Measurements from ENCODE around the gene FXR1. TPM values are rescaled to one million over a fixed set of nuclear protein-coding genes. Genes with fewer than 3 reads are reported as not detected.
"Not testable (repeated sequence)": the region's sequence is repeated elsewhere in the genome, so short reads cannot be mapped to it uniquely, and the experiment has no call there.

The FXR1 gene
- total RNA-seq (2014; rRNA removed; shearing (Covaris generic)): 96.6 and 109 TPM in 2 replicates

DNA sequence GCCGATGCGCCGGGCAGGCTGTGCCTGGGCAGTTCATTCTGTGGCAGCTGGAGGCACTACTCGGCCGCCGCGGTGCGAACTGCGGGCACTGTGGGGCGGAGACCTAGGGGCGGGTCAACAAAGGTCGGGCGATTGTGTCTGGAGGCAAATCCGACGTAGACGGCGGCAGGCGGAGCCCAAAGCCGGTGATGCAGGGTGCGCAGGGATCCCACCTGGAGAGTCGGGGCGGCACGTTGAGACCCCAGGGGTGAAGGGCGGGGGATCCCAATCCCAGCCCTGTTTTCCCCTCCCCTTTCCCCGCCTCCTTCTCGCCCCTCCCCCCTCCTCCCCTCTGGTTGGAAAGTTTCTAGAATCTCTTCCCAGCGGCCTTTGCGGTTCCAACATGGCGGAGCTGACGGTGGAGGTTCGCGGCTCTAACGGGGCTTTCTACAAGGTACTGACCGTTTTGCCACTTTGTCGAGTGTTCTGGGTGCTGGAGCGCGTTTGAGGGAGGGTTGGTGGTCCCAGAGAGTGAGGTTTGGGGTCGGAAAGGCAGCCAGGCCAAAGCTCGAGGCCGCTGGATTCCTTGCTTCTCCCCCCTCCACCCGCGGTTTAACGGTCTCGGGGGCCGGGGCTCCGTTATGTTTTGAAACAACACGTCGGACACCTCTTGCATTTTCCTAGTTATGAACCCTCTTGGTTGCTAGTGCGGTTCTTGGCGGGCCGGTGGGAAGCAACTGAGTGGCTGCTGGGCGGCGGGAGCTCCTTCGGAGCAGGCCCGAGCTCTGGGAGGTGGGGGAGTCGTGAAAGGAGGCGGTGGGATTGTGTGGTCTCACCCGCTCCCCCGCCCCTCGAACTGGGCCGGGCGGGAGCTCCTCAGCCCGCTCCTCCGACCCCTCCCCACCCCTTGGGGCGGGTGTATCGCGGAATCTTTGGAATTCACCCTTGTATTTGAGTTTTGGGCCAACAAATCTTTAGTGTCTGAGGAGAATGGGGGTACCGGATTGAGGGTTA is at the start of gene FXR1:
TSS of gene FXR1 (plus strand) at position 367 of the 993 bp plus-strand sequence. CDS start at position 383, 16 bp downstream.
- peak; percentile 93 for DNase-seq (ENCODE audit: low spot score)

DNA sequence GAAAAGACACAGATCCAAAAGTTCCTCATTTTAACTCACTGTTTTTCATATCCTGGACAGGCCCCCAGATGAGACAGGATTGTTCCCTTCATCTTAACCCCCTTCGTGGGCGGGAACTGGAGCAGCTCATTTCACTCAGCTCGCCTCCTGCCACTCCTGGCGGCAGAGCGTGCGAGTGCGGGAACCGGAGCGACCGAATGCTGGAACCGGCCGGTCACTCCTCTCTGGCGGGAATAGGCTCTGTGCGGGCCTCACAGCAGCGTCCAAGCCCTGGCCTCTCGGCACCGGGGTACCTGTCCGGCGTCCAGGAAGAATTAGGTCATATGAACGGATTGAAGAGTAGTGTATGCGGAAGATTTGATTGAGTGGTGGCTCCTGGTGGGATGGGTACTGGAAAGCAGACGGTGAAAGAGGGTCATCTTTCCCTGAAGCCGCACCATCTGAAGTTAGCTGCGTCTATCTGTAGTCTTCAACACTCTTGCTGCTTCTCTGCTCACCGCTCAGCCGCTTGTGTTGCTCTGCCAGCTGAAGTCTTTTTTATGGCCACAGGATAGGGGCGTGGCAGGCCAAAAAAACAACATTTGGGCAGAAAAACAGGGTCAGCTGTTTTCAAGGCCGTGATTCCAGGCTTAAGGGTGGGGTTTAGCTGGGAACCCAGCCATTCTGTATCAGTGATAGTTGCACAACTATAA is 42.3 kb upstream of the FXR1 start:
- no peak for DNase-seq (ENCODE audit: low spot score)

GRCh38 chr3:180871901-180872300 is 40.6 kb upstream of the FXR1 start:
- DNase-seq (ENCODE audit: low spot score): peak; percentile 53

DNA sequence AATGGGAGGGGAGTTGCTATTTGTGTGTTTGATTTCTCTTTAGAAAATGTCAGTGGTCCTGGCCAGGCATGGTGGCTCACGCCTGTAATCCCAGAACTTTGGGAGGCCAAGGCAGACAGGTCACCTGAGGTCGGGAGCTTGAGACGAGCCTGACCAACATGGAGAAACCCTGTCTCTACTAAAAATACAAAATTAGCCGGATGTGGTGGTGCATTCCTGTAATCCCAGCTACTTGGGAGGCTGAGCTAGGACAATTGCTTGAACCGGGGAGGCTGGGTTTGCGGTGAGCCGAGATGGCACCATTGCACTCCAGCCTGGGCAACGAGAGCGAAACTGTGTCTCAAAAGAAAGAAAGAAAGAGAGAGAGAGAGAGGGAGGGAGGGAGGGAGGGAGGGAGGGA is 40.0 kb upstream of the FXR1 start:
- DNase-seq (ENCODE audit: low spot score): not testable (repeated sequence)

GRCh38 chr3:180875124-180875698 is 37.3 kb upstream of the FXR1 start:
- no peak for DNase-seq (ENCODE audit: low spot score)

DNA sequence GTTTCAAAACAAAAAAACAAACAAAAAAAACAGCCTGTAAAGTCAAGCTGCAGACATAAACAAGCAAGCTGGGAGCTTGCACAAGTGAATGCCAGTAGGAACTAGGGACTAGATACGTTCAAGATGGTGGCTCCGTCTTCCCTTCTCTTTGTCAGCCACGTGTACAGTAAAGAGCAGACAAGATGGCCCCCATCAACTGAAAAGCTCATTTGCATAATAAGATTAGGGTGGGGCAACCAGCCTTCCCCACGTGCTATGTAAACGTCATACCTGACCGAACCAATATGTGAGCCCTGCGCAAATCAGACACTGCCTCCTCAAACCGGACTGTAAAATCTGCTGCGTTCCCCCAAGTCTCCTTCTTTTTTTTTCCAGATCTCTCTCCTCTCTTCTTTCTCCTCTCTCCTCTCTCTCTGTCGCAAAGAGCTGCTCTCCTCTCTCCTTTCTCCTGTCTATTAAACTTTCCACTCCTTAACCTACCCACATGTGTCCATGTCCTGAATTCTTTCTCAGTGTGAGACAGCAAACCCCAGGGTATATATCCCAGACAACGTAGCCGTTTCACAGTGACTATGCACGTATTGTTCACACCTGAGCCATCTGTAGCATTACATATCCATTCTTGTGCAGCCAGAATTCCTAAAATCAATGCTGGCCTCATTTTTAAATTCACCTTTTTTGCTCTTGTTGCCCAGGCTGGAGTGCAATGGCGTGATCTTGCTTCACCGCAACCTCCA is 31.2 kb upstream of the FXR1 start:
- no peak for DNase-seq (ENCODE audit: low spot score)

- no peak for DNase-seq (ENCODE audit: low spot score)
Measured at GRCh38 chr3:180882115-180882514, 30.4 kb upstream of the FXR1 start.

DNA sequence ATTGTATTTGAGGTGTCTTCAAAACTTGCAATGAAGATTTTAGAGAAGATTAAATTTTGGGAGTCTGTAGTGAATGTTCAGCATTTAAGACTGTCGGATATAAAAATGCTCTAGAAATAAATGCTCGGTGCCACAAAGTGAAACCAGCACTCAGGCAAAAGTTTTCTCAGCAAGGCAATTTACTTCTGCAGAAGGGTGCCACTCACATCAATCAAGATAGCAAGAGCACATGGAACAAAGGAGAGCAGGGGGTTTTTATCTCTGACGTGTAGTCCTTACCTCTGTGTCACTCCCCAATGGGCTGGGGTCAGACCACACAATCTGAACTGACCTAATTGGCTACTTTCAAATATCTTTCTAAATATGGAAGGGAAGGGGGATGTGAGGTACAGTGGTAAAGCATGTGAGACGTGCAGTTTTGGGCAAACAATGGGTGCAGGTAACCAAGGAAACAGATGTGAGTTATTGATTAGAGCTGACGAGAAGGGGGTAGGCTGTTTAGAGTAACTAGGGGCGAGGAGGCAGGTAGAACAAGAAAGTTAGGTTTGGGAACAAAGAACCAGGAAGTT is 23.4 kb upstream of the FXR1 start:
- no peak for DNase-seq (ENCODE audit: low spot score)

DNA sequence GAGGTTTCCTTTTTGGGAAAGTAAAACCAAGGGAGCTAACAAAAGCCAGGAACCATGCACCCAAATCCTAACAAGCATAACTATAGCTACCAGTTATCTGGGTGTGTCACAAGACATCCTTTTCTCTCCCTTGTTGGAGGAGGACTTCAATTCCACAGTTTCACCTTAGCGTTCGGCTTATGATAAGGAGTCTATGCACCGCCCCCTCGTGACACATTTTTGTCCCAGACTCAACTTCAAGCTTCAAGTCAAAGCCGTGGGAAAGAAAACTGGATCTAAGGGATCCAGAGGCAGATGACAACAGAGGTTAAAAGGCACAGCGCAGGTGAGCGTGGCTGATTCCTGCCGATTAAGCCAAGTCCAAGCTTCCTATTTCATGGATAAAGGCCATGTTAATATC is 13.9 kb upstream of the FXR1 start:
- DNase-seq (ENCODE audit: low spot score): no peak

GRCh38 chr3:180909369-180910127 is 2.9 kb upstream of the FXR1 start:
- no peak for DNase-seq (ENCODE audit: low spot score)

DNA sequence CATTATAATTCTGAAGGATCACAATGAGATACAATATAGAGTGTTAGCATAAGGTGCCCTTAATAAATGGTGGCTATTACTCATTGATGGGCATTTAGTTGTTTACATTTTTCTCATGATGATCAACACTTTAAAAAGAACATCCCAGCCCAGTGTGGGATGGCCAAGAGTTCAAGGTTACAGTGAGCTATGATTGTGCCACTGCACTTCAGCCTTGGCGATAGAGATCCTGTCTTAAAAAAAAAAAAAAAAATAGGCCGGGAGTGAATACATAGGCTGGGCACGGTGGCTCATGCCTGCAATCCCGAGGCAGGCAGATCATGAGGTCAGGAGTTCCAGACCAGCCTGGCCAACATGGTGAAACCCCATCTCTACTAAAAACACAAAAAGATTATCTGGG is 1.6 kb upstream of the FXR1 start:
- no peak for DNase-seq (ENCODE audit: low spot score)

- no peak for DNase-seq (ENCODE audit: low spot score)
Measured at GRCh38 chr3:180911876-180912303, 580 bp upstream of the FXR1 start.

- DNase-seq (ENCODE audit: low spot score): no peak
Measured at GRCh38 chr3:180913581-180914404, 1.3 kb downstream of the FXR1 start.

- DNase-seq (ENCODE audit: low spot score): no peak
Measured at GRCh38 chr3:180918542-180918941, 6.1 kb downstream of the FXR1 start.

GRCh38 chr3:180922242-180922641 is 9.8 kb downstream of the FXR1 start:
- DNase-seq (ENCODE audit: low spot score): no peak

GRCh38 chr3:180923561-180923960 is 11.1 kb downstream of the FXR1 start:
- no peak for DNase-seq (ENCODE audit: low spot score)

DNA sequence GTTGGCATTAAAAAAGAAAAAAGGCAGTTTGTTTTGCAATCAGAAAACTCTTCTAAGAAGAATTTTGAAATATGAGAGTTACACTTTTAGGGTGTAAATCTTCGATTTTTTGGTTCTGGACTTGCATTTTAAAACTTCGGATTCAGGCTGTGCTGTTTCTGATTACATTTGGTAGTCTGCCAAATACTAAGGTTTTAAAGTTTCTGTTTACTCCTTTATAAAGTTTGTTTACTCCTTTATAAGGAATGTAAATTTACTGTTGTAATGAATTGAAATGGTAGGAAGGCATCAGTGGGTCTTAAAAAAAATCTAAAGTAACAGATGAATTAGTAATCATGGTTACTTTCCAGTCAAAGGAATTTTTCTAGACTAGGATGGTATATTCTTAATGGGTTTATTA is 14.1 kb downstream of the FXR1 start:
- DNase-seq (ENCODE audit: low spot score): no peak

GRCh38 chr3:180929376-180929775 is 16.9 kb downstream of the FXR1 start:
- no peak for DNase-seq (ENCODE audit: low spot score)

- no peak for DNase-seq (ENCODE audit: low spot score)
Measured at GRCh38 chr3:180930526-180930925, 18.1 kb downstream of the FXR1 start.

DNA sequence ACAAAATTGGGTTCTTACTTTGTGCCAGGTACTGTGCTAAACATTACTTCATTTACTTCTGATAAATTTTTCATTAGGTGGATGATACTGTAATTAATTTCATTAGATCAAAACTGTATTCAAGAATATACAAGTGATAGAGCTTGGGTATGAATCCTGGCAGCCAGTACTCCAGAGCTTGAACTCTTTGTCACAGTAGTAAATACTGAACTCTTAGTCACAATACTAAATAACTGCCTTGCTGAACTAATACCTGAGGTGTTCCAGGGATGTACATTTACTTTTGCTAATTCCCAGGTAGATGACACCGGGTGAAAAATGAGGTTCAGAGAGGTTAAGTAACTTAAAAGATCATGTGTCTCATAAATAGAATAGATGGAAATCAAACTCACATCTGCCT is 20.3 kb downstream of the FXR1 start:
- DNase-seq (ENCODE audit: low spot score): no peak
